ENCODE data around the gene MYDGF.

Gene MYDGF

DNA sequence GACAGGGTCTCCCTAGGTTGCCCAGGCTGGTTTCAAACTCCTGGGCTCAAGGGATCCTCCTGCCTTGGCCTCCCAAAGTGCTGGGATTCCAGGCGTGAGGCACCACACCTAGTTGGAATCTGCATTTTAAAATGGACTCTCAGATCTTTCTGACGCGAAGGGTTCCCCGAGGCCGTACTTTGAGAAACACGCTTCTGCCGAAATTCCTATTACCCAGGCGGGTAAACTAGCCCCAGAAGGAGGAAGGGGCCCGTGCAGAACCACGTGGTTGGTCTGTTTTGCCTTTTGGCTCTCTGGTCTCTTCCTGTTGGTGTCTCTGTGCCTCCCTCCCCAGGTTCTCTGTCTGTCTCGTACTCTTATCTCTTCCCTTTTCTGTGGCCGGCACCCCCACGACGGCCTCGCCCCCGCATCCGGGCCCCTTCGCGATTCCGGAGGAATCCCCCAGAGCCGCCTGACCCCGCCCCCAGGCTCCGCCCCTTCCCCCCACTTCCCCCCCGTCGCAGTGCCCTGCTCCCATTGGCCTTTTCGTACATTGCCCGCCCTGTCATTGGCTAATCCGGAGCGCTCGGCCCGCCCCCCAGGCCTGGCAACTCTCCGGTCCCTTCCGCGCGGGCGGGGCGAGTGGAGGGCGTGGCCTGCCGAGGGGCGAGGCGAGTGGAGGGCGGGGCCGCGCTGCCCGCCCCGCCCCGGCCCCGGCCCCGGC, 31.2 kb downstream of the MYDGF start, which contains the start of gene TNFAIP8L1 (continued):
- TF ChIP-seq, protein P1, sequence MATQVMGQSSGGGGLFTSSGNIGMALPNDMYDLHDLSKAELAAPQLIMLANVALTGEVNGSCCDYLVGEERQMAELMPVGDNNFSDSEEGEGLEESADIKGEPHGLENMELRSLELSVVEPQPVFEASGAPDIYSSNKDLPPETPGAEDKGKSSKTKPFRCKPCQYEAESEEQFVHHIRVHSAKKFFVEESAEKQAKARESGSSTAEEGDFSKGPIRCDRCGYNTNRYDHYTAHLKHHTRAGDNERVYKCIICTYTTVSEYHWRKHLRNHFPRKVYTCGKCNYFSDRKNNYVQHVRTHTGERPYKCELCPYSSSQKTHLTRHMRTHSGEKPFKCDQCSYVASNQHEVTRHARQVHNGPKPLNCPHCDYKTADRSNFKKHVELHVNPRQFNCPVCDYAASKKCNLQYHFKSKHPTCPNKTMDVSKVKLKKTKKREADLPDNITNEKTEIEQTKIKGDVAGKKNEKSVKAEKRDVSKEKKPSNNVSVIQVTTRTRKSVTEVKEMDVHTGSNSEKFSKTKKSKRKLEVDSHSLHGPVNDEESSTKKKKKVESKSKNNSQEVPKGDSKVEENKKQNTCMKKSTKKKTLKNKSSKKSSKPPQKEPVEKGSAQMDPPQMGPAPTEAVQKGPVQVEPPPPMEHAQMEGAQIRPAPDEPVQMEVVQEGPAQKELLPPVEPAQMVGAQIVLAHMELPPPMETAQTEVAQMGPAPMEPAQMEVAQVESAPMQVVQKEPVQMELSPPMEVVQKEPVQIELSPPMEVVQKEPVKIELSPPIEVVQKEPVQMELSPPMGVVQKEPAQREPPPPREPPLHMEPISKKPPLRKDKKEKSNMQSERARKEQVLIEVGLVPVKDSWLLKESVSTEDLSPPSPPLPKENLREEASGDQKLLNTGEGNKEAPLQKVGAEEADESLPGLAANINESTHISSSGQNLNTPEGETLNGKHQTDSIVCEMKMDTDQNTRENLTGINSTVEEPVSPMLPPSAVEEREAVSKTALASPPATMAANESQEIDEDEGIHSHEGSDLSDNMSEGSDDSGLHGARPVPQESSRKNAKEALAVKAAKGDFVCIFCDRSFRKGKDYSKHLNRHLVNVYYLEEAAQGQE (tag by site-specific recombination; IDR thresholded peaks at IDR 0.05): no peak
- TF ChIP-seq ZNF768 (tag by site-specific recombination; IDR thresholded peaks at IDR 0.05): peak; percentile 90; the same call in 1 of the 2 replicates
- peak; percentile 43; the same call in 1 of the 2 replicates for TF ChIP-seq ZFP69B (tag by site-specific recombination; IDR thresholded peaks at IDR 0.05)
- TF ChIP-seq ZNF544 (tag by site-specific recombination; IDR thresholded peaks at IDR 0.05): no peak
- no peak for TF ChIP-seq ZNF658 (tag by site-specific recombination; IDR thresholded peaks at IDR 0.05)
- TF ChIP-seq PRDM1 (tag by site-specific recombination; IDR thresholded peaks at IDR 0.05): no peak
- TF ChIP-seq, protein P2, sequence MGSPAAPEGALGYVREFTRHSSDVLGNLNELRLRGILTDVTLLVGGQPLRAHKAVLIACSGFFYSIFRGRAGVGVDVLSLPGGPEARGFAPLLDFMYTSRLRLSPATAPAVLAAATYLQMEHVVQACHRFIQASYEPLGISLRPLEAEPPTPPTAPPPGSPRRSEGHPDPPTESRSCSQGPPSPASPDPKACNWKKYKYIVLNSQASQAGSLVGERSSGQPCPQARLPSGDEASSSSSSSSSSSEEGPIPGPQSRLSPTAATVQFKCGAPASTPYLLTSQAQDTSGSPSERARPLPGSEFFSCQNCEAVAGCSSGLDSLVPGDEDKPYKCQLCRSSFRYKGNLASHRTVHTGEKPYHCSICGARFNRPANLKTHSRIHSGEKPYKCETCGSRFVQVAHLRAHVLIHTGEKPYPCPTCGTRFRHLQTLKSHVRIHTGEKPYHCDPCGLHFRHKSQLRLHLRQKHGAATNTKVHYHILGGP (tag by site-specific recombination; IDR thresholded peaks at IDR 0.05): no peak
- TF ChIP-seq, protein P3, sequence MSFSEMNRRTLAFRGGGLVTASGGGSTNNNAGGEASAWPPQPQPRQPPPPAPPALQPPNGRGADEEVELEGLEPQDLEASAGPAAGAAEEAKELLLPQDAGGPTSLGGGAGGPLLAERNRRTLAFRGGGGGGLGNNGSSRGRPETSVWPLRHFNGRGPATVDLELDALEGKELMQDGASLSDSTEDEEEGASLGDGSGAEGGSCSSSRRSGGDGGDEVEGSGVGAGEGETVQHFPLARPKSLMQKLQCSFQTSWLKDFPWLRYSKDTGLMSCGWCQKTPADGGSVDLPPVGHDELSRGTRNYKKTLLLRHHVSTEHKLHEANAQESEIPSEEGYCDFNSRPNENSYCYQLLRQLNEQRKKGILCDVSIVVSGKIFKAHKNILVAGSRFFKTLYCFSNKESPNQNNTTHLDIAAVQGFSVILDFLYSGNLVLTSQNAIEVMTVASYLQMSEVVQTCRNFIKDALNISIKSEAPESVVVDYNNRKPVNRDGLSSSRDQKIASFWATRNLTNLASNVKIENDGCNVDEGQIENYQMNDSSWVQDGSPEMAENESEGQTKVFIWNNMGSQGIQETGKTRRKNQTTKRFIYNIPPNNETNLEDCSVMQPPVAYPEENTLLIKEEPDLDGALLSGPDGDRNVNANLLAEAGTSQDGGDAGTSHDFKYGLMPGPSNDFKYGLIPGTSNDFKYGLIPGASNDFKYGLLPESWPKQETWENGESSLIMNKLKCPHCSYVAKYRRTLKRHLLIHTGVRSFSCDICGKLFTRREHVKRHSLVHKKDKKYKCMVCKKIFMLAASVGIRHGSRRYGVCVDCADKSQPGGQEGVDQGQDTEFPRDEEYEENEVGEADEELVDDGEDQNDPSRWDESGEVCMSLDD (tag by site-specific recombination; IDR thresholded peaks at IDR 0.05): peak; percentile 57
- TF ChIP-seq, protein P4, sequence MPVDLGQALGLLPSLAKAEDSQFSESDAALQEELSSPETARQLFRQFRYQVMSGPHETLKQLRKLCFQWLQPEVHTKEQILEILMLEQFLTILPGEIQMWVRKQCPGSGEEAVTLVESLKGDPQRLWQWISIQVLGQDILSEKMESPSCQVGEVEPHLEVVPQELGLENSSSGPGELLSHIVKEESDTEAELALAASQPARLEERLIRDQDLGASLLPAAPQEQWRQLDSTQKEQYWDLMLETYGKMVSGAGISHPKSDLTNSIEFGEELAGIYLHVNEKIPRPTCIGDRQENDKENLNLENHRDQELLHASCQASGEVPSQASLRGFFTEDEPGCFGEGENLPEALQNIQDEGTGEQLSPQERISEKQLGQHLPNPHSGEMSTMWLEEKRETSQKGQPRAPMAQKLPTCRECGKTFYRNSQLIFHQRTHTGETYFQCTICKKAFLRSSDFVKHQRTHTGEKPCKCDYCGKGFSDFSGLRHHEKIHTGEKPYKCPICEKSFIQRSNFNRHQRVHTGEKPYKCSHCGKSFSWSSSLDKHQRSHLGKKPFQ (tag by site-specific recombination; IDR thresholded peaks at IDR 0.05): no peak
- TF ChIP-seq, protein P5, sequence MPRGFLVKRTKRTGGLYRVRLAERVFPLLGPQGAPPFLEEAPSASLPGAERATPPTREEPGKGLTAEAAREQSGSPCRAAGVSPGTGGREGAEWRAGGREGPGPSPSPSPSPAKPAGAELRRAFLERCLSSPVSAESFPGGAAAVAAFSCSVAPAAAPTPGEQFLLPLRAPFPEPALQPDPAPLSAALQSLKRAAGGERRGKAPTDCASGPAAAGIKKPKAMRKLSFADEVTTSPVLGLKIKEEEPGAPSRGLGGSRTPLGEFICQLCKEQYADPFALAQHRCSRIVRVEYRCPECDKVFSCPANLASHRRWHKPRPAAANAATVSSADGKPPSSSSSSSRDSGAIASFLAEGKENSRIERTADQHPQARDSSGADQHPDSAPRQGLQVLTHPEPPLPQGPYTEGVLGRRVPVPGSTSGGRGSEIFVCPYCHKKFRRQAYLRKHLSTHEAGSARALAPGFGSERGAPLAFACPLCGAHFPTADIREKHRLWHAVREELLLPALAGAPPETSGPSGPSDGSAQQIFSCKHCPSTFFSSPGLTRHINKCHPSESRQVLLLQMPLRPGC (tag by site-specific recombination; IDR thresholded peaks at IDR 0.05): peak; percentile 53; the same call in 1 of the 2 replicates
- TF ChIP-seq ZNF776 (tag by site-specific recombination; IDR thresholded peaks at IDR 0.05; ENCODE audit: borderline replicate concordance): no peak
- TF ChIP-seq HOXC10 (CRISPR knock-in tag; IDR thresholded peaks at IDR 0.05): no peak
- TF ChIP-seq ZEB2 (tag by site-specific recombination; IDR thresholded peaks at IDR 0.05): peak; percentile 95
- TF ChIP-seq GLIS2 (tag by site-specific recombination; IDR thresholded peaks at IDR 0.05): peak; percentile 81
- 0 out of 2 replicates have a peak, but pooled peaks have one; percentile 65 for TF ChIP-seq ZNF561 (tag by site-specific recombination; IDR thresholded peaks at IDR 0.05; ENCODE audit: borderline replicate concordance)
- TF ChIP-seq, protein P6, sequence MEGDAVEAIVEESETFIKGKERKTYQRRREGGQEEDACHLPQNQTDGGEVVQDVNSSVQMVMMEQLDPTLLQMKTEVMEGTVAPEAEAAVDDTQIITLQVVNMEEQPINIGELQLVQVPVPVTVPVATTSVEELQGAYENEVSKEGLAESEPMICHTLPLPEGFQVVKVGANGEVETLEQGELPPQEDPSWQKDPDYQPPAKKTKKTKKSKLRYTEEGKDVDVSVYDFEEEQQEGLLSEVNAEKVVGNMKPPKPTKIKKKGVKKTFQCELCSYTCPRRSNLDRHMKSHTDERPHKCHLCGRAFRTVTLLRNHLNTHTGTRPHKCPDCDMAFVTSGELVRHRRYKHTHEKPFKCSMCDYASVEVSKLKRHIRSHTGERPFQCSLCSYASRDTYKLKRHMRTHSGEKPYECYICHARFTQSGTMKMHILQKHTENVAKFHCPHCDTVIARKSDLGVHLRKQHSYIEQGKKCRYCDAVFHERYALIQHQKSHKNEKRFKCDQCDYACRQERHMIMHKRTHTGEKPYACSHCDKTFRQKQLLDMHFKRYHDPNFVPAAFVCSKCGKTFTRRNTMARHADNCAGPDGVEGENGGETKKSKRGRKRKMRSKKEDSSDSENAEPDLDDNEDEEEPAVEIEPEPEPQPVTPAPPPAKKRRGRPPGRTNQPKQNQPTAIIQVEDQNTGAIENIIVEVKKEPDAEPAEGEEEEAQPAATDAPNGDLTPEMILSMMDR (tag by site-specific recombination; IDR thresholded peaks at IDR 0.05): no peak
- TF ChIP-seq ZNF214 (tag by site-specific recombination; IDR thresholded peaks at IDR 0.05; ENCODE audit: borderline replicate concordance): no peak
- TF ChIP-seq, protein P7, sequence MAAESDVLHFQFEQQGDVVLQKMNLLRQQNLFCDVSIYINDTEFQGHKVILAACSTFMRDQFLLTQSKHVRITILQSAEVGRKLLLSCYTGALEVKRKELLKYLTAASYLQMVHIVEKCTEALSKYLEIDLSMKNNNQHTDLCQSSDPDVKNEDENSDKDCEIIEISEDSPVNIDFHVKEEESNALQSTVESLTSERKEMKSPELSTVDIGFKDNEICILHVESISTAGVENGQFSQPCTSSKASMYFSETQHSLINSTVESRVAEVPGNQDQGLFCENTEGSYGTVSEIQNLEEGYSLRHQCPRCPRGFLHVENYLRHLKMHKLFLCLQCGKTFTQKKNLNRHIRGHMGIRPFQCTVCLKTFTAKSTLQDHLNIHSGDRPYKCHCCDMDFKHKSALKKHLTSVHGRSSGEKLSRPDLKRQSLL (tag by site-specific recombination; IDR thresholded peaks at IDR 0.05): no peak
- TF ChIP-seq MYNN (tag by site-specific recombination; IDR thresholded peaks at IDR 0.05; ENCODE audit: borderline replicate concordance): no peak
- no peak for TF ChIP-seq ZNF155 (tag by site-specific recombination; IDR thresholded peaks at IDR 0.05)
- TF ChIP-seq ZBTB17 (tag by site-specific recombination; IDR thresholded peaks at IDR 0.05): no peak
- TF ChIP-seq YY2 (tag by site-specific recombination; IDR thresholded peaks at IDR 0.05): no peak
- TF ChIP-seq SETDB1 (IDR thresholded peaks at IDR 0.05; ENCODE audit: insufficient read length, low read length): no peak
- TF ChIP-seq KLF8 (tag by site-specific recombination; IDR thresholded peaks at IDR 0.05): peak; percentile 81
- TF ChIP-seq SP7 (tag by site-specific recombination; IDR thresholded peaks at IDR 0.05): peak; percentile 46; the same call in 1 of the 2 replicates
- no peak for TF ChIP-seq ZNF555 (tag by site-specific recombination; conservative IDR thresholded peaks at IDR 0.05)
